Measurements from ENCODE around the gene SAPCD2.

SAPCD2 gene

DNA sequence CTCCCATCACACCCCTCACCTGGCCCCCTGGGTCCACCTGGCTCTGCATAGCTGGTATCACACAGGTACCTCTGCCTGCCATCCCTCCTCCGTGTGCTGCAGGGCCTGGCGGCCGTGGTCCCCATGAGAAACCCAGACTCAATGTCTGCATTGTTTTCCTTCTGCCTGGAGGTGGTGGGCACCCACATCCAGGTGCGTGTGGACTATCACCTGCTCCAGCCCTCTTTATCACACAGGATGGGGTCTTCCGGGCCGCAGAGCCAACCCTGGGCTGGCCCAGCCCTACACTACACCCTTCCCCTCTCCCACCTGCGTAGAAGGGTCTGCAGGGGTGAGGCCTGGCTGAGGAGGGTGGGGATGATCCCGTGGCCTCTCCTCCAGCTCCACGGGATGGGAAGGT is 31.4 kb downstream of the SAPCD2 start:
- TF ChIP-seq, protein P1, sequence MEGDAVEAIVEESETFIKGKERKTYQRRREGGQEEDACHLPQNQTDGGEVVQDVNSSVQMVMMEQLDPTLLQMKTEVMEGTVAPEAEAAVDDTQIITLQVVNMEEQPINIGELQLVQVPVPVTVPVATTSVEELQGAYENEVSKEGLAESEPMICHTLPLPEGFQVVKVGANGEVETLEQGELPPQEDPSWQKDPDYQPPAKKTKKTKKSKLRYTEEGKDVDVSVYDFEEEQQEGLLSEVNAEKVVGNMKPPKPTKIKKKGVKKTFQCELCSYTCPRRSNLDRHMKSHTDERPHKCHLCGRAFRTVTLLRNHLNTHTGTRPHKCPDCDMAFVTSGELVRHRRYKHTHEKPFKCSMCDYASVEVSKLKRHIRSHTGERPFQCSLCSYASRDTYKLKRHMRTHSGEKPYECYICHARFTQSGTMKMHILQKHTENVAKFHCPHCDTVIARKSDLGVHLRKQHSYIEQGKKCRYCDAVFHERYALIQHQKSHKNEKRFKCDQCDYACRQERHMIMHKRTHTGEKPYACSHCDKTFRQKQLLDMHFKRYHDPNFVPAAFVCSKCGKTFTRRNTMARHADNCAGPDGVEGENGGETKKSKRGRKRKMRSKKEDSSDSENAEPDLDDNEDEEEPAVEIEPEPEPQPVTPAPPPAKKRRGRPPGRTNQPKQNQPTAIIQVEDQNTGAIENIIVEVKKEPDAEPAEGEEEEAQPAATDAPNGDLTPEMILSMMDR (IDR thresholded peaks at IDR 0.05; ENCODE audit: low read depth, low read length, poor library complexity, severe bottlenecking) = no peak
- no peak for TF ChIP-seq EZH2phosphoT487 (IDR thresholded peaks at IDR 0.05; ENCODE audit: borderline replicate concordance, low read length)
- Histone ChIP-seq H3K27me3 (ENCODE audit: control insufficient read depth, low read length) (peaks cover 22% of the 10 kb centered on the region), H3K36me3 (ENCODE audit: control insufficient read depth, low read length) (no peaks in the 10 kb centered on the region), H3K27ac (ENCODE audit: low read depth, low read length) (no peak overlapping the region), H3K79me2 (ENCODE audit: control insufficient read depth, low read length) (no peaks in the 10 kb centered on the region), H4K20me1 (ENCODE audit: control insufficient read depth, insufficient read depth, low read depth, low read length) (no peaks in the 10 kb centered on the region), H3K9me3 (ENCODE audit: control insufficient read depth, insufficient read depth, low read length) (no peaks in the 10 kb centered on the region), H3K4me3 (ENCODE audit: low read length) (no peak overlapping the region), H3F3A (ENCODE audit: control insufficient read depth, insufficient read depth) (no peaks in the 10 kb centered on the region), H3K4me2 (ENCODE audit: low read length) (no peak overlapping the region), H3K4me1 (ENCODE audit: control insufficient read depth, low read length) (peaks cover 8% of the 10 kb centered on the region), H3K9me2 (replicated peaks; ENCODE audit: control insufficient read depth, low read length) (no peaks in the 10 kb centered on the region)

DNA sequence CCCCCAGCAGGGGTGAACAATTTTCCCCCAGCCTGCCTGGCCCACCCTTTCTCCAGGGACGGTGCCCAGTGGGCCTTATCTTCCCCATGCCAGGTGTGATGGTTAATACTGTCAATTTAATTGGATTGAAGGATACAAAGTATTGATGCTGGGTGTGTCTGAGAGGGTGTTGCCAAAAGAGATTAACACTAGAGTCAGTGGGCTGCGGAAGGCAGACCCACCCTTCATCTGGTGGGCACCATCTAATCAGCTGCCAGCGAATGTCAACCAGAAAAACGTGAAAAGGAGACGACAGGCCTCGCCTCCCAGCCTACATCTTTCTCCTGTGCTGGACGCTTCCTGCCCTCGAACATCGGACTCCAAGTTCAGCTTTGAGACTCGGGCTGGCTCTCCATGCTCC is 32.9 kb downstream of the SAPCD2 start:
- Histone ChIP-seq H3K4me1 (ENCODE audit: control insufficient read depth, low read length) (peaks cover 14% of the 10 kb centered on the region), H3K27ac (ENCODE audit: low read depth, low read length) (no peak overlapping the region), H3K9me3 (ENCODE audit: control insufficient read depth, insufficient read depth, low read length) (no peaks in the 10 kb centered on the region), H3K36me3 (ENCODE audit: control insufficient read depth, low read length) (no peaks in the 10 kb centered on the region), H3F3A (ENCODE audit: control insufficient read depth, insufficient read depth) (no peaks in the 10 kb centered on the region), H3K9me2 (replicated peaks; ENCODE audit: control insufficient read depth, low read length) (no peaks in the 10 kb centered on the region), H3K79me2 (ENCODE audit: control insufficient read depth, low read length) (no peaks in the 10 kb centered on the region), H4K20me1 (ENCODE audit: control insufficient read depth, insufficient read depth, low read depth, low read length) (0 out of 2 replicates have a peak, but pooled peaks cover 3% of the 10 kb centered on the region), H3K27me3 (ENCODE audit: control insufficient read depth, low read length) (peaks cover 25% of the 10 kb centered on the region), H3K4me2 (ENCODE audit: low read length) (no peak overlapping the region), H3K4me3 (ENCODE audit: low read length) (no peak overlapping the region)
- TF ChIP-seq, protein P1 (IDR thresholded peaks at IDR 0.05; ENCODE audit: low read depth, low read length, poor library complexity, severe bottlenecking) = no peak

DNA sequence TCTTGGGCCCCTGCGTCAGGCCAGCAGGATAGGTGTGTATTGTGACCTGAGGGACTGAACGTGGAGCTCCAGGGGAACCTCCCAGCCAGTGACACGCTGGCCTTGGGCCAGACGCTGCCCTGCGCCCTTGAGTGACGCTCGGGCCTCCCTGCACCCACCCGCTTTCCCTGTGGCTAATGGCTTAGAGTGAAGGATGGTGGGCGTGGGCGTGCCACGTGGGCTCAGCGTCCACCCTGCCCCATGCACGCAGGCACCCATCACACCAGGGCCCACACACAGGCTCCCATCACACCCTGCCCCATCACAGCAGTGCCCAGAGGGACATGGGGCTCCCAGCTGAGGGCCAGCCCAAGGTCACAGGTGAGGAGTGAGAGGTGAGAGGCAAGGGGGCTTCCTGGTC is 33.3 kb downstream of the SAPCD2 start:
- peaks cover 19% of the 10 kb centered on the region for H3K4me1 ChIP-seq (ENCODE audit: control insufficient read depth, low read length)
- no peak for TF ChIP-seq EZH2phosphoT487 (IDR thresholded peaks at IDR 0.05; ENCODE audit: borderline replicate concordance, low read length)
- TF ChIP-seq, protein P1 (IDR thresholded peaks at IDR 0.05; ENCODE audit: low read depth, low read length, poor library complexity, severe bottlenecking) = no peak
- peaks cover 25% of the 10 kb centered on the region for H3K27me3 ChIP-seq (ENCODE audit: control insufficient read depth, low read length)

DNA sequence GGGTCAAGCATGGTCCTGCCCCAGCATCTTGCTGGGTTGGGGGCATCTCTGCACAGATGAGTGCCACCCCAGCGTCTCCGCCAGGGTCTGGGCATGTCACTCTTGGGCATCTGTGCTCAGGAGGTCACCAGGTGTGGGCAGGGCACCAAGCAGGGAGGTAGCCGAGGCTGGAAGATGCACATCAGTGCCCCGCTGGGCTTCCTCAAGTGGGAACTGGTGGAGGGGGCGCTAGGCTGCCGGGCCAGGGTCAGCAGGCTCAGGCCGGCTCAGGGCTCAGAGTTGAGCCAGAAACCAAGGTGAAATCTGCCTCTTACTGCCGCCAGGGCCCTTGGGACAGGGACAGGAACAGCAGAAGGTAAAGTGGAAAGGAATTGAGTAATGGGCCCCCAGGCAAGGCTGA is 34.4 kb downstream of the SAPCD2 start:
- H3K4me3 ChIP-seq (ENCODE audit: low read length) = no peak overlapping the region
- no peak overlapping the region for H3K4me2 ChIP-seq (ENCODE audit: low read length)
- H3K27ac ChIP-seq (ENCODE audit: low read depth, low read length) = no peak overlapping the region
- no peaks in the 10 kb centered on the region for H3K9me2 ChIP-seq (replicated peaks; ENCODE audit: control insufficient read depth, low read length)
- peaks cover 24% of the 10 kb centered on the region for H3K4me1 ChIP-seq (ENCODE audit: control insufficient read depth, low read length)
- peaks cover 35% of the 10 kb centered on the region for H3K27me3 ChIP-seq (ENCODE audit: control insufficient read depth, low read length)
- no peaks in the 10 kb centered on the region for H3K79me2 ChIP-seq (ENCODE audit: control insufficient read depth, low read length)
- H3K9me3 ChIP-seq (ENCODE audit: control insufficient read depth, insufficient read depth, low read length) = no peaks in the 10 kb centered on the region
- H4K20me1 ChIP-seq (ENCODE audit: control insufficient read depth, insufficient read depth, low read depth, low read length) = 0 out of 2 replicates have a peak, but pooled peaks cover 3% of the 10 kb centered on the region
- no peaks in the 10 kb centered on the region for H3K36me3 ChIP-seq (ENCODE audit: control insufficient read depth, low read length)
- TF ChIP-seq, protein P1 (IDR thresholded peaks at IDR 0.05; ENCODE audit: low read depth, low read length, poor library complexity, severe bottlenecking) = no peak
- TF ChIP-seq EZH2phosphoT487 (IDR thresholded peaks at IDR 0.05; ENCODE audit: borderline replicate concordance, low read length) = no peak
- H3F3A ChIP-seq (ENCODE audit: control insufficient read depth, insufficient read depth) = no peaks in the 10 kb centered on the region

More for the DNA sequence above, 33.3 kb downstream of the SAPCD2 start:
- Histone ChIP-seq H3F3A (ENCODE audit: control insufficient read depth, insufficient read depth) (no peaks in the 10 kb centered on the region), H3K4me2 (ENCODE audit: low read length) (no peak overlapping the region), H3K79me2 (ENCODE audit: control insufficient read depth, low read length) (no peaks in the 10 kb centered on the region), H4K20me1 (ENCODE audit: control insufficient read depth, insufficient read depth, low read depth, low read length) (0 out of 2 replicates have a peak, but pooled peaks cover 3% of the 10 kb centered on the region), H3K27ac (ENCODE audit: low read depth, low read length) (no peak overlapping the region), H3K36me3 (ENCODE audit: control insufficient read depth, low read length) (no peaks in the 10 kb centered on the region), H3K9me3 (ENCODE audit: control insufficient read depth, insufficient read depth, low read length) (no peaks in the 10 kb centered on the region), H3K4me3 (ENCODE audit: low read length) (no peak overlapping the region), H3K9me2 (replicated peaks; ENCODE audit: control insufficient read depth, low read length) (no peaks in the 10 kb centered on the region)
